K562 (cell line): ENCODE results near the gene SLC35B4. TPM values are rescaled to one million over a fixed set of nuclear protein-coding genes. Genes with fewer than 3 reads are reported as not detected.

ENCODE experiments used
- CBX8 ChIP-seq: fragments of 200-600 bp; sonication (generic); IDR thresholded peaks from 2 replicates; pipeline ENCODE4 v1.6.1; 2012; ENCODE audit warnings: borderline replicate concordance, mixed run types, low read depth, mild to moderate bottlenecking, moderate library complexity, mixed read lengths, low read length, control low read depth, inconsistent platforms; ENCODE audit not compliant: poor library complexity, severe bottlenecking; ENCODE audit errors: extremely low read depth
- CHD1 ChIP-seq: fragments of 200-600 bp; sonication (generic); IDR thresholded peaks from one replicate; pipeline ENCODE4 v1.6.1; 2012; ENCODE audit warnings: mild to moderate bottlenecking, moderate library complexity, low read length, inconsistent platforms
- CHD4 ChIP-seq: fragments of 200-600 bp; sonication (generic); IDR thresholded peaks from 3 replicates; pipeline ENCODE4 v1.6.1; 2012; ENCODE audit warnings: low read depth, mild to moderate bottlenecking, mixed read lengths, low read length, inconsistent platforms; ENCODE audit not compliant: insufficient read depth, insufficient replicate concordance, poor library complexity, severe bottlenecking
- ETV6 ChIP-seq, 3 experiments: fragments of 150-350 bp in 1 of 3; sonication (generic) in 1 of 3; formaldehyde crosslinking in 1 of 3; IDR thresholded peaks; 2 replicates each; pipeline versions ENCODE4 v1.6.1 to v1.8.0; 2014 to 2022; ENCODE audit warnings: borderline replicate concordance in 2 of 3, low read depth in 2 of 3, antibody characterized with exemption in 1 of 3, low read length in 1 of 3, mild to moderate bottlenecking in 1 of 3, missing genetic modification reagents in 1 of 3
- MBD2 ChIP-seq: sonication (generic); IDR thresholded peaks from 2 replicates; pipeline ENCODE4 v1.6.1; 2016; ENCODE audit warnings: low read depth, borderline replicate concordance
- NCOR1 ChIP-seq: fragments of 450-650 bp; IDR thresholded peaks from 2 replicates; pipeline ENCODE4 v1.6.1; 2016; ENCODE audit warnings: mild to moderate bottlenecking, moderate library complexity
- SMAD4 ChIP-seq: fragments of 250-450 bp; sonication (Bioruptor Pico); conservative IDR thresholded peaks from 2 replicates; pipeline ENCODE4 v1.8.0; 2021; ENCODE audit warnings: inconsistent platforms, mild to moderate bottlenecking, moderate library complexity
- TEAD2 ChIP-seq: fragments of 450-650 bp; IDR thresholded peaks from 2 replicates; pipeline ENCODE4 v1.6.1; 2016; ENCODE audit warnings: missing genetic modification characterization, control low read depth, missing compliant biosample characterization
- XRCC3 ChIP-seq: fragments of 450-650 bp; IDR thresholded peaks from 2 replicates; pipeline ENCODE4 v1.6.1; 2017; ENCODE audit warnings: mild to moderate bottlenecking, moderate library complexity
- polyA plus RNA-seq, 8 experiments: library from polyadenylated mRNA; depleted of rRNA in 4 of 8; stranded (reverse) in 5 of 8; unstranded in 3 of 8; fragments of >200 nt; fragmentation: Nextera tagmentation in 2 of 8; fragmentation: Illumina TruSeq in 1 of 8; extraction: Ambion mirVana in 2 of 8; extraction: Trizol in 1 of 8; gene quantifications; 2 replicates each; pipeline versions ENCODE4 v1.2.1 to v1.2.3, GENCODE V29; 2011 to 2014; ENCODE audit warnings: inconsistent platforms in 1 of 8, missing spikeins in 1 of 8
- total RNA-seq, 7 experiments: library from RNA; depleted of rRNA in 6 of 7; stranded (reverse); fragments of >200 nt in 6 of 7; fragmentation: Illumina TruSeq in 2 of 7; extraction: Trizol in 2 of 7; gene quantifications; 2 replicates each; pipeline versions ENCODE4 v1.2.1 to v1.2.3, GENCODE V29; 2011 to 2021; ENCODE audit warnings: low replicate concordance in 1 of 7
- TF ChIP-seq, protein P1 (sequence below), 2 experiments: fragments of 450-650 bp; formaldehyde crosslinking in 1 of 2; IDR thresholded peaks; 2 replicates each; pipeline versions ENCODE4 v1.4.0 to v1.6.1; 2014 to 2020; ENCODE audit warnings: mild to moderate bottlenecking in 2 of 2, borderline replicate concordance in 1 of 2, low read depth in 1 of 2
- TF ChIP-seq, protein P2 (sequence below): fragments of 200-400 bp; formaldehyde crosslinking; IDR thresholded peaks from 2 replicates; pipeline ENCODE4 v1.6.1; 2017; ENCODE audit warnings: mild to moderate bottlenecking, low read depth, low read length, moderate library complexity
- TF ChIP-seq, protein P3 (sequence below): fragments of 250-450 bp; sonication (Bioruptor Pico); IDR thresholded peaks from 2 replicates; pipeline ENCODE4 v1.4.0; 2020; ENCODE audit warnings: mild to moderate bottlenecking, moderate library complexity

The SLC35B4 gene
- total and polyA plus RNA-seq, 9 of the 15 experiments (the other 6 are each of a cell fraction or from before 2014, with no cell fraction given): 6.1 to 34.9 (median 17.6) TPM

DNA sequence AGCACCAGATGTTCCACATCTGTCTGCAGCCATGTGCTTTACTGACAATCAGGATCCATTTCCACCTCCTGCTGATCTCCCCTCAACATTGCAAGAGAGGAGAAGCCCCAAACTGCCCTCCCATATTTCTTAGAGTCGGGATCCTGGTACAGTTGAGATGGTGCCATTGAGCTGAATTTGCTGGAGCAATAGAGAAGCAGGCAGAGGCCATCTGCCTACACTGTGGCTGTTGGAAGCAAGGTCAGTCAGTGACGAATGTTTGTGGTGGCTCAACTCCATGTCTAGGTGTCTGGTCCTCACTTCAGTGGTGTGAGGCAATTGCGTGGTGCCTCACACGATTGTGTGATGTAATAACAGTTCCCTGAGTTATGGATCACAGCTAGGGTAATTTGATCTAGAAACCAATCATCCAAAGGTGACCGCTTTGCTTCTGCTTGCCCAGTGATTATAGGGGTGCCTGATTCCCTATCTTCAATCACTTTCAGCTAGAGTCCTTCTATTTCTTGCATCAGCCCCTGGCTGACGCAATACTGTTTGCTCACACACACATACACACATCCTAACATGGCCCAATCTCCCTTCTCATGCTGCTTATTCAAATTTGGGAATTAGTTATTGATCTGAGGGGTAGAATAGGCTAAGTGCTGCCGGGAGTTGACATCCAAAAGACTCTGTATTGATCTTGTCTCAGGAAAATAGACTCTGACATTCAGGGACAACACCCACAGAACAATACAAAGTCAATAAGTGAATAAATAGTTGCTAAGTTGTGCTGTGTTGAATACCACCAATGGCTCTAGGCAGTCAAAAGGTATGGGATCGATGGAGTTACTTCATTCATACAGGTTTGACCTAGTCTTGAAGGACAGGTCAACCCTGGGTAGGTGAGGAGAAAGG is 46.1 kb upstream of the SLC35B4 start (continued):
- TF ChIP-seq, protein P1, sequence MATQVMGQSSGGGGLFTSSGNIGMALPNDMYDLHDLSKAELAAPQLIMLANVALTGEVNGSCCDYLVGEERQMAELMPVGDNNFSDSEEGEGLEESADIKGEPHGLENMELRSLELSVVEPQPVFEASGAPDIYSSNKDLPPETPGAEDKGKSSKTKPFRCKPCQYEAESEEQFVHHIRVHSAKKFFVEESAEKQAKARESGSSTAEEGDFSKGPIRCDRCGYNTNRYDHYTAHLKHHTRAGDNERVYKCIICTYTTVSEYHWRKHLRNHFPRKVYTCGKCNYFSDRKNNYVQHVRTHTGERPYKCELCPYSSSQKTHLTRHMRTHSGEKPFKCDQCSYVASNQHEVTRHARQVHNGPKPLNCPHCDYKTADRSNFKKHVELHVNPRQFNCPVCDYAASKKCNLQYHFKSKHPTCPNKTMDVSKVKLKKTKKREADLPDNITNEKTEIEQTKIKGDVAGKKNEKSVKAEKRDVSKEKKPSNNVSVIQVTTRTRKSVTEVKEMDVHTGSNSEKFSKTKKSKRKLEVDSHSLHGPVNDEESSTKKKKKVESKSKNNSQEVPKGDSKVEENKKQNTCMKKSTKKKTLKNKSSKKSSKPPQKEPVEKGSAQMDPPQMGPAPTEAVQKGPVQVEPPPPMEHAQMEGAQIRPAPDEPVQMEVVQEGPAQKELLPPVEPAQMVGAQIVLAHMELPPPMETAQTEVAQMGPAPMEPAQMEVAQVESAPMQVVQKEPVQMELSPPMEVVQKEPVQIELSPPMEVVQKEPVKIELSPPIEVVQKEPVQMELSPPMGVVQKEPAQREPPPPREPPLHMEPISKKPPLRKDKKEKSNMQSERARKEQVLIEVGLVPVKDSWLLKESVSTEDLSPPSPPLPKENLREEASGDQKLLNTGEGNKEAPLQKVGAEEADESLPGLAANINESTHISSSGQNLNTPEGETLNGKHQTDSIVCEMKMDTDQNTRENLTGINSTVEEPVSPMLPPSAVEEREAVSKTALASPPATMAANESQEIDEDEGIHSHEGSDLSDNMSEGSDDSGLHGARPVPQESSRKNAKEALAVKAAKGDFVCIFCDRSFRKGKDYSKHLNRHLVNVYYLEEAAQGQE (IDR thresholded peaks at IDR 0.05; ENCODE audit: borderline replicate concordance): no peak
- TF ChIP-seq, protein P1 (CRISPR knock-in tag; IDR thresholded peaks at IDR 0.05; ENCODE audit: low read depth): no peak
- TF ChIP-seq, protein P2, sequence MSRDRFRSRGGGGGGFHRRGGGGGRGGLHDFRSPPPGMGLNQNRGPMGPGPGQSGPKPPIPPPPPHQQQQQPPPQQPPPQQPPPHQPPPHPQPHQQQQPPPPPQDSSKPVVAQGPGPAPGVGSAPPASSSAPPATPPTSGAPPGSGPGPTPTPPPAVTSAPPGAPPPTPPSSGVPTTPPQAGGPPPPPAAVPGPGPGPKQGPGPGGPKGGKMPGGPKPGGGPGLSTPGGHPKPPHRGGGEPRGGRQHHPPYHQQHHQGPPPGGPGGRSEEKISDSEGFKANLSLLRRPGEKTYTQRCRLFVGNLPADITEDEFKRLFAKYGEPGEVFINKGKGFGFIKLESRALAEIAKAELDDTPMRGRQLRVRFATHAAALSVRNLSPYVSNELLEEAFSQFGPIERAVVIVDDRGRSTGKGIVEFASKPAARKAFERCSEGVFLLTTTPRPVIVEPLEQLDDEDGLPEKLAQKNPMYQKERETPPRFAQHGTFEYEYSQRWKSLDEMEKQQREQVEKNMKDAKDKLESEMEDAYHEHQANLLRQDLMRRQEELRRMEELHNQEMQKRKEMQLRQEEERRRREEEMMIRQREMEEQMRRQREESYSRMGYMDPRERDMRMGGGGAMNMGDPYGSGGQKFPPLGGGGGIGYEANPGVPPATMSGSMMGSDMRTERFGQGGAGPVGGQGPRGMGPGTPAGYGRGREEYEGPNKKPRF: no peak
- TF ChIP-seq ETV6 (IDR thresholded peaks at IDR 0.05; ENCODE audit: borderline replicate concordance in 1 of 2, low read depth in 2 of 2, low read length in 1 of 2): no peak
- TF ChIP-seq ETV6 (CRISPR knock-in tag; IDR thresholded peaks at IDR 0.05; ENCODE audit: borderline replicate concordance): no peak
- no peak for TF ChIP-seq TEAD2
- no peak for TF ChIP-seq CHD4
- TF ChIP-seq CBX8: no peak
- TF ChIP-seq CHD1: no peak
- no peak for TF ChIP-seq NCOR1
- no peak for TF ChIP-seq XRCC3
- TF ChIP-seq MBD2: no peak
- TF ChIP-seq, protein P3, sequence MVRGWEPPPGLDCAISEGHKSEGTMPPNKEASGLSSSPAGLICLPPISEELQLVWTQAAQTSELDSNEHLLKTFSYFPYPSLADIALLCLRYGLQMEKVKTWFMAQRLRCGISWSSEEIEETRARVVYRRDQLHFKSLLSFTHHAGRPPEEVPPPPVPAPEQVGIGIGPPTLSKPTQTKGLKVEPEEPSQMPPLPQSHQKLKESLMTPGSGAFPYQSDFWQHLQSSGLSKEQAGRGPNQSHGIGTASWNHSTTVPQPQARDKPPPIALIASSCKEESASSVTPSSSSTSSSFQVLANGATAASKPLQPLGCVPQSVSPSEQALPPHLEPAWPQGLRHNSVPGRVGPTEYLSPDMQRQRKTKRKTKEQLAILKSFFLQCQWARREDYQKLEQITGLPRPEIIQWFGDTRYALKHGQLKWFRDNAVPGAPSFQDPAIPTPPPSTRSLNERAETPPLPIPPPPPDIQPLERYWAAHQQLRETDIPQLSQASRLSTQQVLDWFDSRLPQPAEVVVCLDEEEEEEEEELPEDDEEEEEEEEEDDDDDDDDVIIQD (CRISPR knock-in tag): no peak
- TF ChIP-seq SMAD4 (CRISPR knock-in tag): peak; percentile 82
